ENCODE results near the gene FAM120AOS. TPM values are rescaled to one million over a fixed set of nuclear protein-coding genes. Genes with fewer than 3 reads are reported as not detected.

The FAM120AOS gene
- total RNA-seq, 2 experiments from 2014 or later, result 47.1 to 55.7 TPM

DNA sequence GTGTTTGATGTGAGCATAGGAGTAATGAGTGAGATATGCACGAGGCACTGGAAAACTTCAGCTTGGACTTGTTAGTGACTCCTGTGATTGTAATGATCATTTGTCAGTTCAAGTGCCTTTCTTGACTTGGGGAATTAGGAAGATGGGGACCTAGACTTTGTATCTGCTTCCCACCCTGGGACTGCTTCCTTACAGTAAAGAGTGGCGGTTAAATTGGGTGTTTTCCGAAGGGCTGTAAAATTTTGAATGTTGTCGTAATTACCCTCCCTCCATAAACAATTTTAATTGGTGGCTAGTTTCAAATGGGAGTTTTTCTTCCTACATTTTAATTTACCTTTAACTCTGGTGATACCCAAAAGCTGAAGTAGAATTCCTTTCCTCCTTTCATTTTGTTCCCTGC is 23.5 kb upstream of the FAM120AOS start:
- H3K4me2 ChIP-seq (ENCODE audit: low read length), result no peak overlapping the region
- intact Hi-C loops (cut with micrococcal nuclease; ENCODE audit: unreplicated experiment), result no loop called here
- H3K9me3 ChIP-seq (ENCODE audit: low read length), result no peaks in the 10 kb centered on the region
- H3K4me3 ChIP-seq (ENCODE audit: low read depth, low read length, poor library complexity, severe bottlenecking), result no peak overlapping the region
- DNase-seq (ENCODE audit: low spot score), result no peak
- ChIA-PET CTCF (ENCODE audit: unreplicated experiment) (no interaction called here), POLR2A (interaction anchor here (0.6 to 1.4 kb wide), 2 partner anchors 8 to 17 kb away, joined by 3 to 5 read pairs; no protein-coding TSS in a partner anchor)
- 0 out of 2 replicates have a peak, but pooled peaks cover 5% of the 10 kb centered on the region for H4K20me1 ChIP-seq (ENCODE audit: insufficient read depth, low read length)
- BruUV-seq (replicated peaks), result no TSS peak
- H3K79me2 ChIP-seq (ENCODE audit: insufficient read depth, low read depth, low read length), result peaks cover 49% of the 10 kb centered on the region; the same call in 1 of the 2 replicates
- no peaks in the 10 kb centered on the region for H3K9me2 ChIP-seq (ENCODE audit: insufficient read depth, low read length)
- peaks cover 93% of the 10 kb centered on the region for H3K36me3 ChIP-seq (ENCODE audit: insufficient read depth, low read length)
- no peaks in the 10 kb centered on the region for H3K4me1 ChIP-seq (ENCODE audit: insufficient read depth, low read length, poor library complexity, severe bottlenecking)
- no peak overlapping the region for H3K27ac ChIP-seq (ENCODE audit: low read depth, low read length, poor library complexity, severe bottlenecking)
- TF ChIP-seq EZH2phosphoT487 (IDR thresholded peaks at IDR 0.05; ENCODE audit: borderline replicate concordance, low read depth, low read length) (no peak), CTCF (conservative IDR thresholded peaks at IDR 0.05; ENCODE audit: low read length) (no peak)
- no peak overlapping the region for H2AFZ ChIP-seq (ENCODE audit: low read length)

DNA sequence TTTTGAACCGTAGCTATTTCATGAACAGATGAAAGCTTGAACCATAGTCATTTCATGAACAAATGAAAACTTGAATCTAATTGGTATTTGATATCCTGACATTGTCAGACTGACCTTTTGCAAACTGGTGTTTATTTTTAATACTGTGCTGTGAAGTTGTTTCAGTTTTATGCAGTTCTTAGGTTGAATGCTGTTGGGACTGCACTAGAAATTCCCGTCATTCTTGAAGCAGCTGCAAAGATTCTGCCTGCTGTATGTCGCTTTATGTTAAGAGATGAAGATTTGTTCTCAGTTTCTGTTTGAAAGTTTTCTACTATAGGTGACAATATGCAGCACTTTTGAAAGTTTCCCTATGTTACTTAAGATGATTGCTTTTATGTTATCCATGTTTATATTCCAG is 22.5 kb upstream of the FAM120AOS start:
- Histone ChIP-seq H3K4me2 (ENCODE audit: low read length) (no peak overlapping the region), H2AFZ (ENCODE audit: low read length) (no peak overlapping the region), H3K4me1 (ENCODE audit: insufficient read depth, low read length, poor library complexity, severe bottlenecking) (no peaks in the 10 kb centered on the region), H3K9me3 (ENCODE audit: low read length) (no peaks in the 10 kb centered on the region), H3K79me2 (ENCODE audit: insufficient read depth, low read depth, low read length) (peaks cover 55% of the 10 kb centered on the region; the same call in 1 of the 2 replicates), H3K36me3 (ENCODE audit: insufficient read depth, low read length) (peaks cover 93% of the 10 kb centered on the region), H3K27ac (ENCODE audit: low read depth, low read length, poor library complexity, severe bottlenecking) (no peak overlapping the region), H4K20me1 (ENCODE audit: insufficient read depth, low read length) (0 out of 2 replicates have a peak, but pooled peaks cover 5% of the 10 kb centered on the region), H3K9me2 (ENCODE audit: insufficient read depth, low read length) (no peaks in the 10 kb centered on the region), H3K4me3 (ENCODE audit: low read depth, low read length, poor library complexity, severe bottlenecking) (no peak overlapping the region)
- POLR2A ChIA-PET, result no interaction called here
- TF ChIP-seq EZH2phosphoT487 (IDR thresholded peaks at IDR 0.05; ENCODE audit: borderline replicate concordance, low read depth, low read length) (no peak), CTCF (conservative IDR thresholded peaks at IDR 0.05; ENCODE audit: low read length) (no peak)
- no TSS peak for BruUV-seq (replicated peaks)
- CTCF ChIA-PET (ENCODE audit: unreplicated experiment), result no interaction called here
- intact Hi-C loops (cut with micrococcal nuclease; ENCODE audit: unreplicated experiment), result no loop called here
- DNase-seq (ENCODE audit: low spot score), result no peak

DNA sequence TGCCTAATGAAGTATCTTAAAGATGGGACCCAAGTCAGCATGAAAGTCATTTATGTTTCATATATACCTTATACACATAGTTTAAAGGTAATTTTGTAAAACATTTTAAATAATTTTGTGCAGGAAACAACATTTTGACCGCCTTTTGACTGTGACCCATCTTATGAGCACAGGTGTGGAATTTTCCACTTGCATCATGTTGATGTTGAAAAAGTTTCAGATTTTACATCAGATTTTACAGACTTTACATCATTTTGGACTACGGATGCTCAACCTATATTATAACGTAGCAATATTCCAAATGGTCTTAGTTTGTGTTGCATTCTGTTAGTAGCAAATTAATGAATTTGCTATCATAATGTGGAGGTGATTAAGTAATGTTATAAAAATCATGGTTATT is 21.7 kb upstream of the FAM120AOS start:
- no peak for DNase-seq (ENCODE audit: low spot score)
- no peak overlapping the region for H3K4me3 ChIP-seq (ENCODE audit: low read depth, low read length, poor library complexity, severe bottlenecking)
- no TSS peak for BruUV-seq (replicated peaks)
- H3K27ac ChIP-seq (ENCODE audit: low read depth, low read length, poor library complexity, severe bottlenecking), result no peak overlapping the region
- H2AFZ ChIP-seq (ENCODE audit: low read length), result no peak overlapping the region
- H4K20me1 ChIP-seq (ENCODE audit: insufficient read depth, low read length), result peaks cover 9% of the 10 kb centered on the region; the same call in 1 of the 2 replicates
- TF ChIP-seq CTCF (conservative IDR thresholded peaks at IDR 0.05; ENCODE audit: low read length) (no peak), EZH2phosphoT487 (IDR thresholded peaks at IDR 0.05; ENCODE audit: borderline replicate concordance, low read depth, low read length) (no peak)
- intact Hi-C loops (cut with micrococcal nuclease; ENCODE audit: unreplicated experiment), result no loop called here
- no peak overlapping the region for H3K4me2 ChIP-seq (ENCODE audit: low read length)
- CTCF ChIA-PET (ENCODE audit: unreplicated experiment), result no interaction called here
- POLR2A ChIA-PET, result interaction anchor here (1.2 kb wide), 1 partner anchor 9 kb away, joined by 4 read pairs; no protein-coding TSS in a partner anchor
- H3K4me1 ChIP-seq (ENCODE audit: insufficient read depth, low read length, poor library complexity, severe bottlenecking), result no peaks in the 10 kb centered on the region
- peaks cover 92% of the 10 kb centered on the region for H3K36me3 ChIP-seq (ENCODE audit: insufficient read depth, low read length)
- peaks cover 61% of the 10 kb centered on the region for H3K79me2 ChIP-seq (ENCODE audit: insufficient read depth, low read depth, low read length)
- H3K9me3 ChIP-seq (ENCODE audit: low read length), result no peaks in the 10 kb centered on the region
- H3K9me2 ChIP-seq (ENCODE audit: insufficient read depth, low read length), result no peaks in the 10 kb centered on the region
